ENCODE measurements around the gene FOXE1.

DNA sequence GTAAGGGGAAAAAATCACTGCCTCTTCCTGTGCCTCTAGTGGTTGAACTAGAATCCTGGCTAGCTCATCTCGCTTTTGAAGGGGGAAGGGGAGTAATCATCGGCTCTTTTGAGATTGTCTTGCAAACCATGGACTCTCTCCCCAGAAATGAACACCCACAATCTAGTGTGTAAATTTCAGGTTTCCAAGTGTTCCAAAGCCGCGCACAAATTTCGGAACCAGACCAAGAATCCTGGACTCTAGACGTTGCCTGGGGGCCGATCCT lies 4.9 kb upstream of the FOXE1 start:
- TF ChIP-seq, protein P1, sequence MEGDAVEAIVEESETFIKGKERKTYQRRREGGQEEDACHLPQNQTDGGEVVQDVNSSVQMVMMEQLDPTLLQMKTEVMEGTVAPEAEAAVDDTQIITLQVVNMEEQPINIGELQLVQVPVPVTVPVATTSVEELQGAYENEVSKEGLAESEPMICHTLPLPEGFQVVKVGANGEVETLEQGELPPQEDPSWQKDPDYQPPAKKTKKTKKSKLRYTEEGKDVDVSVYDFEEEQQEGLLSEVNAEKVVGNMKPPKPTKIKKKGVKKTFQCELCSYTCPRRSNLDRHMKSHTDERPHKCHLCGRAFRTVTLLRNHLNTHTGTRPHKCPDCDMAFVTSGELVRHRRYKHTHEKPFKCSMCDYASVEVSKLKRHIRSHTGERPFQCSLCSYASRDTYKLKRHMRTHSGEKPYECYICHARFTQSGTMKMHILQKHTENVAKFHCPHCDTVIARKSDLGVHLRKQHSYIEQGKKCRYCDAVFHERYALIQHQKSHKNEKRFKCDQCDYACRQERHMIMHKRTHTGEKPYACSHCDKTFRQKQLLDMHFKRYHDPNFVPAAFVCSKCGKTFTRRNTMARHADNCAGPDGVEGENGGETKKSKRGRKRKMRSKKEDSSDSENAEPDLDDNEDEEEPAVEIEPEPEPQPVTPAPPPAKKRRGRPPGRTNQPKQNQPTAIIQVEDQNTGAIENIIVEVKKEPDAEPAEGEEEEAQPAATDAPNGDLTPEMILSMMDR (IDR thresholded peaks at IDR 0.05), result peak in 1 of 7 experiments; percentile 10
- no peak for TF ChIP-seq POLR2A (IDR thresholded peaks at IDR 0.05)

Data from body of pancreas (tissue), 4 donors.